Measurements from ENCODE around the gene KCNH5.
"Not testable (repeated sequence)": the region's sequence is repeated elsewhere in the genome, so short reads cannot be mapped to it uniquely, and the experiment has no call there.

The KCNH5 gene

GRCh38 chr14:62864588-62864987 is 180.7 kb downstream of the KCNH5 start:
- DNase-seq: no peak

DNA sequence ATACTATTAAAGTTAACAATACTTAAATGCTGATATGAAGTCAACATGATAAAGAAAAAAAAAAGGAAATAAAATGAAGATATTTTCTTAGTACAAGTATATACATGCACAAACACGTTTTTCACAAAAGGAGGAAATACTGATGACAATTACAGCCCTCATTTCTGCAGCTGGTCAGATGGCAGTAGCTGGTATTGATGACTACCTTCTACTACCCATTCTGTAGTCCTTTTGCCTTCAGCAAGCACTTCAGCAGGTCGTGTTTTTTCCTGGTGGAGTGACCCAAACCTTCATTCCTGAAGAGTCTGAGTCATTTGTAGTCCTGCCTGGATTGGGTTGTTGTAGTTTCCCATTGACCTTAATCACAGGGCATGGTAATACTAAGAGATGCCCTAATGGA is 187.2 kb downstream of the KCNH5 start:
- DNase-seq: not testable (repeated sequence)

DNA sequence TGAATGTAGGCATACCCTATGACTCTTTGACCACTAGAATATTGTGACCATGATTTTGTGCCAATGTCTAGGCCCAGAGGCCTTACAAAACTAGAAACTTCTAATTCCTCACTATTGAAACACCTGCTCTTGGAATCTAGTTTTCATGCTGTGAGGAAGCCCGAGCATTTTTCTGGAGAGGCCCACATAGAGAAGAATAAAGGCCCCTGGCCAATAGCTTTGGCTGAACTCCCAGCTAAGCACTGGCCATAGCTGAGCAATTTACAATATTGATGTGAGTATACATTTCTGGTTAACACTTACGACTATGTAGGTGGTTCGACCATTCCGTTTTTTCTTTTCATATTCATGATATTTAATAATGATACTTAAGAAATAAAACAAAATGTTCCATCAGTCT is 190.3 kb downstream of the KCNH5 start:
- no peak for DNase-seq

DNA sequence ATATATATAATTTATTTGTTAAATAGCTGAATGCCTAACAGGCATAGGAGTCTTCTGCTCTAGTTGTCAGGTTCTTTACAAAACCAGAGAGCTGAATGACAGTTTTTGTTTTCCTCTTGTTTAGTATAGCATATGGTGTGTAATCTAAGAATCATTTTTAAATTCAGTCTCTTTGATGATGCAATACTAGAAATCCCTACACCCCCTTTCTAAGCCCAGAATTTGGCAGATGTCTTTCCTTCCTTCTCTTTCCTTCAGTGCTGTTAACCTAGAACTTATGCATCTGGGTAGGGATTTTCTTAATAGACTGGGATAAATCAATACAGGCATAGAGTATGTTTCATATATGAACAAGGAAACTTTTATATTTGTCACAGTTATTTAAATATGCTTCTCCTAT is 198.1 kb downstream of the KCNH5 start:
- no peak for DNase-seq

DNA sequence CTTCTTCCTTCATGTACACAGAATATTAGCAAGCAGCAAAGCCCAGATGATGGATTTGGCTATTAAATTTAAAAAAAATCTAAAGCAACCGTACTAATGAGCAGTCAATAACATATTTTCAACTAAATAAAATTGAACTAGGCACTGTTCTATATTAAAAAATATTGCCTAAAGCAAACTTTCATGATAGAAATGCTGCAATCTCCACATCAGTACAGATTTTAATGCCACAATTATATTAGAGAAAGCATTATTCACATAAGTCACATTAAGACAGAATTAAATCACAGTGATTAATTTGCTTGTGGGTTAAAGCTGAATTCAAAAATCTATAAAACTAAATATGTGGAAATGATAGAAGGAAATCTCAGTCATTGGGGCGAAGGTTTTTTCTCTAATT is 200.7 kb downstream of the KCNH5 start:
- DNase-seq: no peak

- DNase-seq: no peak
Observed at GRCh38 chr14:62824086-62824485, 221.2 kb downstream of the KCNH5 start.

DNA sequence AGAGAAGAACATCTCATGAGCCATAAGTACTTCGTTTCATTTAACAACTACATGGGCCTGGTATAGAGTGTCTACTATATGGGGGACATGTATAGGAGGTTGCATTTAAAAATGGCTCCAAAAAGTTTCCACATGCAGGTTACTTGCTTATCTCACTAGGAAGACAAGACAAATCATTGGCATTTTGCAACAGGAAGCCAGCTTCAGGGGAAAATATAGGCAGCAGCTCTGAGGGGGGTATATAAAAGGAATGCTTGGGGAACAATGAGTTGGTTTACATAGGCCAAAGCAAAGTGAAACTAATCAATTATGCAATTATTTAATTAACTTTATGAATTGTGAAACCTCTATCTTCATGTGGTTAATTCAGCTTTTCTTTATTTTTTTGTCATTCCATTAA is 225.3 kb downstream of the KCNH5 start:
- DNase-seq: no peak

DNA sequence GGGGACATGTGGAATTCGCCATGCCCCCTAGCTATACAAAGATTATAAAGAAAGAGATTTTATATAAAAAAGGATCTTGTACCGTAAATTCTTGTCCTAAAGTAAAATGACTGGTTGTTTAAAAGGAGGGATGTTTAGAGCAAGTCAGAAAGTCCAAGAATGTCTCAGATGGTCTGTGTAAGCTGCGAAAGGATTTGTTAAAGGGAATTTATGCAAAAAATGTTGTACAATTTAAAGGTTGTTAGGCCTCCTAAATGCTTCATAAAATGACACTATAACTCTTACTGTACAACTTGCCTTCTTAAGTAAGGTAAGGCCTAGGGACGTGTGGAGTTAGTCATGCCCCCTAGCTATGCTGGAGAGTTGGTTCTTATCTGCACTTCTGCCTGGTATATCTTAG is 237.6 kb downstream of the KCNH5 start:
- no peak for DNase-seq

DNA sequence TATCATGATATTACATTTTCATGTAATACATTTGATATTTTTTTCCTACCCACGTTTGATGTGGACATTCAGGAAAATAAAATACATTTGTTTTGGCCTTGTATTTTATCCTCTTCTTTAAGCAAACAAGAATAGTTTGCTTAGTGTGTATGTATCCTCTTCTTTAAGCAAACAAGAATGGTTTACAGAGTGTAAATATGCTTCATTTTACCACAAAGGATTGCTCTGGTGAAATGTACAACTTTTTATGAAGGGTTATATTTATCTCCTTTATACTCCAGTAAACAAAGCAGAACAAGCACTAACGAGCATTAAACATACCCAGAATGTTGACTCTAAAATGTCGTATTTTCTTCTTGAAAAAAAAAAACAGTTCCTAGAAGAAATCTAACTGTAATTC is 244.7 kb downstream of the KCNH5 start:
- DNase-seq: no peak

DNA sequence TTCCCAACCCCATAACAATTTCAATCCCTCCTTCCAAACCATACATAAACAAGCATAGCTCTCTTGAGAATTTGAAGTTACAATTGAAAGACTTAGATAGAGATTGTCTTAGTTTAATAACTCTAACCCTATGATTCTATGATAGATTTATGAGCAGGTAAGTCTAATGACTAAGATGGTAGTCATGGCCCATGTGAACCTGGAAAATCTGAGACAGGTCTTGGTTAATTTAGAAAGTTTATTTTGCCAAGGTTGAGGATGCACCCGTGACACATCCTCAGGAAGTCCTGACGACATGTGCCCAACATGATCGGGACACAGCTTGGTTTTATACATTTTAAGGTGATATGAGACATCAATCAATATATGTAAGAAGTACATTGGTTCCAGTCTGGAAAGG is 248.8 kb downstream of the KCNH5 start:
- no peak for DNase-seq

DNA sequence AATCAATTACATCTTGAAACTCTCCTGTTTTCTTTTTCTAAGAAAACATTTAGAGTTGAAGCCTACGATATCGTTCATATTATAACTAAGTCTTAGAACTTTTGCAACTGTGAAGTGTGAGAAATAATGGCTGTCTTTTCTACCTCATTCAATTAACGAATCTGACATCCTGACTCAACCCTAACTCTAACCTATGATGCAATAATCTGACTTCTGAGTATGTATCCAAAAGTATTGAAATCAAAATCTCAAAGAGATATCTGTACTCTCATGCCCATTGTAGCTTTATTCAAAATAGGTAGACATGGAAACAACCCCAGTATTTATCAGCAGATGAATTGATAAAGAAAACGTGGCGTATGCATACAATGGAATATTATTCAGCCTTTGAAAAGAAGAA is 252.7 kb downstream of the KCNH5 start:
- DNase-seq: no peak

GRCh38 chr14:62781328-62781727 is 263.9 kb downstream of the KCNH5 start:
- DNase-seq: not testable (repeated sequence)

- DNase-seq: no peak
Observed at GRCh38 chr14:62778852-62779251, 266.4 kb downstream of the KCNH5 start.

DNA sequence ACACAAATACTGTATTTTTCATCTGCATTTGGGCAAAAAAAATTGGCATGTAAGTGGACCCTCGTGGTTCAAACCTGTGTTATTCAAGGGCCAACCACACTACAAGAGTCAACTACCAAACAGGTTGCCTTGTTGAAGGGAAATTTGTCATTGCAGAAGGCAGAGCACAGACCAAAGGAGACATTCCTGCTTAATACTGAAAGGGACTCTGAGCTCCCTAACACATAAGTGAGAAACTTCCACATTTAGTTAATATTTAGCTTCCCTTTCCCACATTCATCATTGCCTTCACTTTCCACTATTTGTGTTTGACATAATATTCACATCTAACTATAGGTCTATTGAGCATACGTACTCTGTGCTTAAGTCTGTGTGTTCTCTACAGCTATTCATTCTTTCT is 266.9 kb downstream of the KCNH5 start:
- no peak for DNase-seq

GRCh38 chr14:62777510-62777909 is 267.7 kb downstream of the KCNH5 start:
- no peak for DNase-seq

DNA sequence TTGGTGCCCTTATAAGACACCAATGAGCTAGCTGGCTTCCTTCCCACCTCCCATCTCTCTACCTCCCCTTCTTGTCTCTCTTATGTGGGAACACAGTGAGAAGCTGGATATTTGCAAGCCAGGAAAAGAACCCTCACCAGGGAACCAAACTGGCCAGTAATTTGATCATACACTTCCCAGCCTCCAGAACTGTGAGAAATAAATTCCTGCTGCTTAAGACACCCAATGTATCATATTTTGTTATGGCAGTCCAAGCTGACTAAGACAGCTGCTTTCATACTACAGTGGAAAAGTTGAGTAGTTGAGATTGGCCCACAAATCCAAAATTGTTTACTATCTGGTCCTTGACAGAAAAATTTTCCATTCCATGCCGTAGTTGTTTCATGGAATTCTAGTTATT is 269.0 kb downstream of the KCNH5 start:
- no peak for DNase-seq

DNA sequence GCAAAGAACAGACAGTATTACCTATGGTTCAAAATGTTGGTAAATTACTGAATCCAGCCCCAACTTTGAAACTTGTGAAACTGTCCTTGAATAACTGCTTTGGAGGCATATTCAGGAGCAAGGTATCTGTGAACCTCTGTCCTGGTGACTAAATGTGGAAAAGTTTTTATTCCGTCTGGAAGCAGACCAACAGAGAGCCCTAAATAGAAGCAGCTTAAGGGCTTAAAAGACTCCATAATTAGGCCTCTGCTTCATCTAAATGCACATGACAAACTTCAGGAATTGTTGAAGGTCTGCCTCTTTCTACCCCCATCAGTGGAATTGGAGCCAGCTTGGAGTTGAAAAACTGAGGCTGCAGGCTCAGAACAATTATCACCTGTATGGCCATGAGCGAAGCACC is 276.5 kb downstream of the KCNH5 start:
- DNase-seq: no peak

DNA sequence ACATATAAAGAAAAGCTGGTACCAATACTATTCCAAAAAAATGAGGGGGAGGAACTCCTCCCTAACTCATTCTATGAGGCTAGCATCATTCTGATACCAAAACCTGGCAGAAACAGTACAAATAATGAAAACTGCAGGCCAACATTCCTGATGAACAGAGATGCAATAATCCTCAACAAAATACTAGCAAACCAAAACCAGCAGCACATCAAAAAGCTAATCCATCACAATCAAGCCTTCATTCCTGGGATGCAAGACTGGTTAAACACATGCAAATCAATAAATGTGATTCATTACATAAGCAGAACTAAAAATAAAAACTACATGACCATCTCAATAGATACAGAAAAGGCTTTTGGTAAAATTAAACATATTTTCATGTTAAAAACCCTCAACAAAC is 281.3 kb downstream of the KCNH5 start:
- DNase-seq: no peak

DNA sequence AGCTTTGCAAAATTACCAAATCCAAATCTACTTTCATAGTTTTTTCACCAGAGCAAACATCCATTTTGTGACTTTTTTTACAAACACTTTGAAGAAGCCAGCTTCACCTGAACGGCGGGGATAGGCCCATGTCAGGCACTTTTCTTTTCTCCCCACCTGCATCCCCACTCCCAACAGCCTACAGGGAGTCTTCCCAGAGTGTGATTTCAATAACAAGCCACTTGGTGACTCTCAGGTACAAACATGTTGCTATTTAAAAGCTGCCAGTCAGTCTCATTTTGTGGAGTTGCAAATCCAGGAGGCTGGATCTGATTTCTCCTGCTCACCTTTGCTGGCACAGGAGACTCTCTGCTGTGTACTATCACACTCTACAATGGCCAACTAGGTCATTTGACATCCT is 285.5 kb downstream of the KCNH5 start:
- no peak for DNase-seq

GRCh38 chr14:62746881-62747280 is 298.4 kb downstream of the KCNH5 start:
- not testable (repeated sequence) for DNase-seq

GRCh38 chr14:62745496-62745895 is 299.8 kb downstream of the KCNH5 start:
- no peak for DNase-seq

GRCh38 chr14:62743560-62743959 is 301.7 kb downstream of the KCNH5 start:
- DNase-seq: no peak

DNA sequence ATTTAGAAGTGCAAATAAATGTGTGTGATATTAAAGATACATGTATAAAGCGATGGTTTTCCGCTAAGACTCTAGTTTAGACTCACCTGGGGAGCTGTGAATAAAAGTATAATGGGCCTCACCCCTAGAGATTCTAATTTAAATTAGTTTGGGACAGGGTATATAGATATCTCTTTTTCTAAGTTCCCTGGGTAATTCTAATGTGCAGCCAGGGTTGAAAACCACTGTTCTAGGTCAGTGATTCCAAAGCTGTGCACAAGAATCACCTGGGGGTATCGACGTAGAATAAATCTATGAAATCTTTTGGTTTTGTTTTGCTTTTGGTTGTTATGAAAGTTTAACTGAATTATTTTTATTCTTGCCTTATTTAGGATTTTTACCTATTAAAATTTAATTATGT is 302.1 kb downstream of the KCNH5 start:
- DNase-seq: no peak

DNA sequence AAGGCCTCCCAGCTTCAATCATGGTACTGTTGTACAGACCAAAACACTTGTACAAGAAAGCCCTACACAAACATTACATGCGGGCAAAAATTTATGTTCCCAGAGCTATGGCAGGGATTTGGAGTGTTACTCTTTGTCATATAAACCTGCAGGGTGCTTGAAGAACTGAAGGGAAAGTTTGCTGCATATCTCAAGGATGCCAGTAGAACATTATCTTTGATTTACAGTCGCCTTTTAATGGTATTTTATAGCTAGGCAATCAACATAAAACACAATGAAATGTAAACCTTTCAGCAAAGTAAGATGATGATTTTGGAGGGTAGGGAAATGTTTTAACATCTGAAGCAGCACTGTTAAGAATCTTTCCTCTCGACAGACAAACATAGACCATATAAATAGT is 305.6 kb downstream of the KCNH5 start:
- no peak for DNase-seq

DNA sequence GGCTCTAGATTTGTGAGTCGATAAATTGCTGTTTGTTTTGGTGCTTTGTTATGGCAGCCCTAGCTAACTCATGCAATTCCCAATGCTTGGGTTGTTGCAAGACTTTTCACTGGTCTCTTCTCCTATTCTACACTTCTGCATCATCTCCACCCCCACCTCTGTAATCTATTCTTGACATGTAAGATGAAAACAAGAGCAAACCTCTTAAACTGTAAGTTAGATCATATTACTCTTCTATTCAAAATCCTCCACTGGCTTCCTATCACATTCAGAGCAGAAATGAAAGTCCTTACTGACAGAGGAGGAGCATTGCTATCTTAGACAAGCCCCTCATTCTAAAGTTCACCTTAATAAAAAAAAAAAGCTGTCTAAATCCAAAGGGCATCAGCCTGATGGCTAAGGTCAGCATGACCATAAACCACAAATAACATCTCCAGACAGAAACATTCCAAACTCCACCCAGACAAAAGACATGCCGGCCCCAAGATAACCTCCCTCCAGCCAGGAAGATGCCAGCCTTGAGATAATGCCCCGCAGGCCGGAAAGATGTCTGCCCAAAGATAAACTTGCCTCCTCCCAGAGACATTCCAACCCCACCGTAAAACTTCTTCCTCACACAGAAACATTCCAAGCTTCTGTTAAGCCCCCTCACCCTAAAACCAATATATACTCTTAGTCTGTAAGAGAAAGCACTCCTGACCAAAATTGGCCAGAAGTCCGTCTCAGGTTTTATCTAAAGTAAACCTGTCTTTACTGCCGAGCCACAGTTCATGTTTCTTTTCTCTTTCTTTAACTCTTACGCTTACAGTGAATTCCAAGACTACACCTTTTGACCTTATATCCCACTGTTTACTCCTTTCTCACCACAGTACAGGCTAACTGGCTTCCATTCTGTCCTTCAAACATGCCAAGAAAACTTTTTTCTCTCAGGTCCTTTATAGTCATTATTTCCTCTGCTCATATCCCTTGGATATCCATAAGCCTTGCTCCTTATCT is 308.9 kb downstream of the KCNH5 start:
- no peak for DNase-seq

All from CD4-positive, alpha-beta T cell treated with Interferon alpha-2 for 1 hour (primary cell).